Transverse colon (tissue), 4 donors: ENCODE measurements around the gene FOXP1.
A peak's percentile ranks its signal among the peaks of the same experiment; 100 is the strongest.

ENCODE experiments used
- EP300 ChIP-seq: sonication (generic); formaldehyde crosslinking; IDR thresholded peaks from one replicate; pipeline ENCODE4 v1.6.1; 2017; ENCODE audit warnings: antibody characterized with exemption, low read depth
- POLR2A ChIP-seq: fragments of 450-650 bp; IDR thresholded peaks from one replicate; pipeline ENCODE4 v1.6.1; 2016; ENCODE audit warnings: antibody characterized with exemption, mild to moderate bottlenecking, moderate library complexity
- POLR2AphosphoS5 ChIP-seq, 3 donors: sonication (generic); formaldehyde crosslinking; IDR thresholded peaks; one replicate each; pipeline ENCODE4 v1.6.1; 2016; ENCODE audit warnings: antibody characterized with exemption in 3 of 3
- TF ChIP-seq, protein P1 (sequence below), 5 experiments: fragments of 200-600 bp in 3 of 5; fragments of 450-650 bp in 2 of 5; sonication (generic) in 3 of 5; IDR thresholded peaks; 1 replicate in 2 of 5; 2 replicates in 3 of 5; pipeline ENCODE4 v1.5.1; 2016 to 2017; ENCODE audit warnings: antibody characterized with exemption in 5 of 5, inconsistent platforms in 3 of 5, mild to moderate bottlenecking in 2 of 5, moderate library complexity in 1 of 5

DNA sequence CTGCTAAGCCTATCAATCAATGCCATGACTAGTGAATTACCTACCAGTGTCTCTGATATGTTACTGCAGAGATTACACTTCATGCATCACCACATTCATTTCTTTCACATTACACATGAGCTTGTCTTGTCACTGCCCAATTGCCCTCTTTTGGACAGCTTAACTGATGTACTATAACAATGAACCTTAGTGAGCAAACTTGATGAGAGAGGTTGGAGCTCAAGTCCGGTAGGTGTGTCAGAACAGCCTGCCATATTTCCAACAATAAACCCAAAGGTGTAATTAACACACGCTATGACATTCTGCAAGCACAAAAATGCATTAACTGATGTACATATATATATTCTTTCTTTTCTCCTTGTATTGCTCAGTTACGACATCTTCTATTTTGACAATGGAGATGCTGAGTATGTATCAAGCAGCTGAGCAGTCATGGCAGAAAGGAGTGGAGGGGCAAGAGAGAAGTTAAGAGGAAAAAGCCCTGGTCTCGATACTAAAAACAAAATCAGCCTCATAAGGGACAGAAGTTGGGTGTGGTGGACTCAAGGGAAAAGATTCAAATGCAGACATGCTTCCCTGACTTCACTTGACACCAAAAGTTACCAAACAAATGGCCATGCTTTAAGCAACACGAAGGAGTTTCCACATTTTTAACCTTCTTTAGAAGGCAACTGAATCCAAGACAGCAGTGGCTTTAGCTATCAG lies 538.2 kb downstream of the FOXP1 start:
- TF ChIP-seq POLR2A (no peak), POLR2AphosphoS5 (IDR thresholded peaks at IDR 0.05) (peak in 1 of 3 donors; percentile 17), EP300 (no peak)
- TF ChIP-seq, protein P1, sequence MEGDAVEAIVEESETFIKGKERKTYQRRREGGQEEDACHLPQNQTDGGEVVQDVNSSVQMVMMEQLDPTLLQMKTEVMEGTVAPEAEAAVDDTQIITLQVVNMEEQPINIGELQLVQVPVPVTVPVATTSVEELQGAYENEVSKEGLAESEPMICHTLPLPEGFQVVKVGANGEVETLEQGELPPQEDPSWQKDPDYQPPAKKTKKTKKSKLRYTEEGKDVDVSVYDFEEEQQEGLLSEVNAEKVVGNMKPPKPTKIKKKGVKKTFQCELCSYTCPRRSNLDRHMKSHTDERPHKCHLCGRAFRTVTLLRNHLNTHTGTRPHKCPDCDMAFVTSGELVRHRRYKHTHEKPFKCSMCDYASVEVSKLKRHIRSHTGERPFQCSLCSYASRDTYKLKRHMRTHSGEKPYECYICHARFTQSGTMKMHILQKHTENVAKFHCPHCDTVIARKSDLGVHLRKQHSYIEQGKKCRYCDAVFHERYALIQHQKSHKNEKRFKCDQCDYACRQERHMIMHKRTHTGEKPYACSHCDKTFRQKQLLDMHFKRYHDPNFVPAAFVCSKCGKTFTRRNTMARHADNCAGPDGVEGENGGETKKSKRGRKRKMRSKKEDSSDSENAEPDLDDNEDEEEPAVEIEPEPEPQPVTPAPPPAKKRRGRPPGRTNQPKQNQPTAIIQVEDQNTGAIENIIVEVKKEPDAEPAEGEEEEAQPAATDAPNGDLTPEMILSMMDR (IDR thresholded peaks at IDR 0.05) = no peak
